GM12878 (cell line): ENCODE data around the gene ME3. TPM values are rescaled to one million over a fixed set of nuclear protein-coding genes. Genes with fewer than 3 reads are reported as not detected.

Source experiments
- ATAC-seq: fragments of 200-7000 bp; cut with Tn5 transposase; 3 replicates; pipeline ENCODE4 v1.9.1; 2020; ENCODE audit warnings: mild to moderate bottlenecking, moderate library complexity
- BruUV-seq: library from RNA; stranded (reverse); fragments of 400-500 nt; replicated peaks from 2 replicates; lab custom pipeline; 2021; lab: Mats Ljungman, UMichigan
- CTCF ChIA-PET: fragments of 300-600 bp; sonication (Branson Sonifier 250); formaldehyde crosslinking; extraction: SDS; loops from one replicate; lab custom pipeline; 2021; ENCODE audit warnings: inconsistent platforms; lab: Yijun Ruan, JAX
- POLR2A ChIA-PET: fragments of 350-600 bp; formaldehyde crosslinking; extraction: SDS; loops from one replicate; lab custom pipeline; 2021; ENCODE audit warnings: inconsistent platforms; lab: Charles Lee
- RAD21 ChIA-PET: fragments of 300-600 bp; sonication (Branson Sonifier 250); formaldehyde crosslinking; loops from one replicate; lab custom pipeline; 2023; ENCODE audit warnings: antibody characterized with exemption; ENCODE audit not compliant: unreplicated experiment; lab: Charles Lee
- SMC1A ChIA-PET: fragments of 300-600 bp; sonication (Branson Sonifier 250); formaldehyde crosslinking; loops from one replicate; lab custom pipeline; 2023; ENCODE audit not compliant: unreplicated experiment, uncharacterized antibody; lab: Charles Lee
- DNase-seq: peaks from one replicate; pipeline ENCODE4 v3.0.0-alpha.2; 2011; ENCODE audit warnings: low read depth, low spot score
- FAIRE-seq: peaks from 3 replicates; lab custom pipeline; 2011; peaks lifted over from hg19 to GRCh38; lab: Jason Lieb, UNC
- H2AFZ ChIP-seq: 2 replicates; pipeline ENCODE4 v1.6.0; 2011; ENCODE audit warnings: low read depth, low read length, control low read depth; ENCODE audit not compliant: control insufficient read depth
- H3K27ac ChIP-seq: 2 replicates; pipeline ENCODE4 v1.5.1; 2011; ENCODE audit warnings: control low read depth; ENCODE audit not compliant: control insufficient read depth, insufficient read depth
- H3K27me3 ChIP-seq, 2 experiments: replicated peaks in 1 of 2; 2 replicates each; pipeline versions ENCODE4 v1.6.0 to v1.6.1; 2011; ENCODE audit warnings: low read length in 1 of 2; ENCODE audit not compliant: control insufficient read depth in 2 of 2, insufficient read depth in 2 of 2
- H3K36me3 ChIP-seq, 2 experiments: 2 replicates each; pipeline ENCODE4 v1.5.1; 2011; ENCODE audit warnings: low read length in 1 of 2; ENCODE audit not compliant: control insufficient read depth in 2 of 2, insufficient read depth in 2 of 2
- H3K4me1 ChIP-seq: 2 replicates; pipeline ENCODE4 v1.6.1; 2011; ENCODE audit warnings: mild to moderate bottlenecking, low read length, moderate library complexity, mixed read lengths; ENCODE audit not compliant: control insufficient read depth, insufficient read depth
- H3K4me2 ChIP-seq: 2 replicates; pipeline ENCODE4 v1.6.0; 2011; ENCODE audit warnings: control low read depth; ENCODE audit not compliant: control insufficient read depth, insufficient read depth
- H3K4me3 ChIP-seq: fragments of 200-600 bp; sonication (generic); 2 replicates; pipeline ENCODE4 v1.5.1; 2016
- H3K79me2 ChIP-seq: 2 replicates; pipeline ENCODE4 v1.6.0; 2011; ENCODE audit warnings: low read length; ENCODE audit not compliant: control insufficient read depth, insufficient read depth
- H3K9ac ChIP-seq: 2 replicates; pipeline ENCODE4 v1.8.0; 2011; ENCODE audit warnings: low read length, control low read depth, mixed read lengths; ENCODE audit not compliant: control insufficient read depth, insufficient read depth
- H3K9me3 ChIP-seq: replicated peaks from 3 replicates; pipeline ENCODE4 v1.5.1; 2011; ENCODE audit warnings: mild to moderate bottlenecking, low read length; ENCODE audit not compliant: control insufficient read depth, insufficient read depth
- H4K20me1 ChIP-seq: 2 replicates; pipeline ENCODE4 v1.6.0; 2011; ENCODE audit not compliant: control insufficient read depth, insufficient read depth
- ATF7 ChIP-seq: fragments of 450-650 bp; IDR thresholded peaks from 2 replicates; pipeline ENCODE4 v1.6.1; 2016; ENCODE audit warnings: low read depth, mild to moderate bottlenecking
- CTCF ChIP-seq, 3 experiments: IDR thresholded peaks in 2 of 3; conservative IDR thresholded peaks in 1 of 3; 2 replicates each; pipeline ENCODE4 v1.5.1; 2011; ENCODE audit warnings: low read depth in 3 of 3, low read length in 3 of 3, mild to moderate bottlenecking in 3 of 3, control low read depth in 2 of 3, moderate library complexity in 2 of 3, inconsistent platforms in 1 of 3, mixed read lengths in 1 of 3; ENCODE audit not compliant: control insufficient read depth in 2 of 3, insufficient read depth in 1 of 3; ENCODE audit errors: extremely low read depth in 1 of 3
- GABPA ChIP-seq: IDR thresholded peaks from 2 replicates; pipeline ENCODE4 v1.6.1; 2014; ENCODE audit warnings: antibody characterized with exemption, low read depth, mild to moderate bottlenecking, inconsistent platforms
- HCFC1 ChIP-seq: fragments of 150-350 bp; IDR thresholded peaks from 2 replicates; pipeline ENCODE4 v1.6.1; 2014; ENCODE audit warnings: low read length
- PKNOX1 ChIP-seq: fragments of 450-650 bp; IDR thresholded peaks from 2 replicates; pipeline ENCODE4 v1.6.1; 2016; ENCODE audit warnings: mild to moderate bottlenecking
- RAD21 ChIP-seq: IDR thresholded peaks from 2 replicates; pipeline ENCODE4 v1.6.1; 2011; ENCODE audit warnings: mild to moderate bottlenecking, low read depth, low read length, moderate library complexity; ENCODE audit not compliant: insufficient read depth
- WGBS: methylation state at CpG from one replicate; pipeline ENCODE4 v1.1.6; 2016; ENCODE audit warnings: low lambda C conversion rate; ENCODE audit not compliant: insufficient replicate concordance, insufficient coverage; ENCODE audit errors: missing lambda C conversion rate; 5-methylcytosine and 5-hydroxymethylcytosine counted together
- in situ Hi-C: fragments of 300-500 bp; cut with MboI; formaldehyde crosslinking; loops from 9 replicates; pipeline ENCODE4 v1.14.3; 2018; ENCODE audit warnings: mixed read lengths
- intact Hi-C: fragments of 100-400 bp; cut with micrococcal nuclease; formaldehyde crosslinking; loops from one replicate; pipeline ENCODE4 v1.14.2; 2022; ENCODE audit not compliant: unreplicated experiment
- polyA plus RNA-seq, 11 experiments: library from polyadenylated mRNA; depleted of rRNA in 4 of 11; unstranded in 6 of 11; stranded (reverse) in 5 of 11; fragments of >200 nt; fragmentation: Nextera tagmentation in 4 of 11; fragmentation: Illumina TruSeq in 1 of 11; extraction: Ambion mirVana in 4 of 11; extraction: Trizol in 1 of 11; gene quantifications; 1 replicate in 1 of 11; 2 replicates in 10 of 11; pipeline versions ENCODE4 v1.2.1 to v1.2.3, GENCODE V29; 2011 to 2016; ENCODE audit warnings: inconsistent platforms in 2 of 11, missing spikeins in 2 of 11, low read depth in 1 of 11
- total RNA-seq, 4 experiments: library from RNA; depleted of rRNA in 3 of 4; stranded (reverse); fragments of >200 nt in 3 of 4; fragmentation: Illumina TruSeq in 1 of 4; extraction: Trizol in 1 of 4; gene quantifications; 2 replicates each; pipeline versions ENCODE4 v1.2.1 to v1.2.3, GENCODE V29; 2013 to 2021

Gene ME3
- total and polyA plus RNA-seq, 10 of the 15 experiments (the other 5 are each of a cell fraction or from before 2014, with no cell fraction given) = 0.06 to 0.40 (median 0.19) TPM; not detected in 2

DNA sequence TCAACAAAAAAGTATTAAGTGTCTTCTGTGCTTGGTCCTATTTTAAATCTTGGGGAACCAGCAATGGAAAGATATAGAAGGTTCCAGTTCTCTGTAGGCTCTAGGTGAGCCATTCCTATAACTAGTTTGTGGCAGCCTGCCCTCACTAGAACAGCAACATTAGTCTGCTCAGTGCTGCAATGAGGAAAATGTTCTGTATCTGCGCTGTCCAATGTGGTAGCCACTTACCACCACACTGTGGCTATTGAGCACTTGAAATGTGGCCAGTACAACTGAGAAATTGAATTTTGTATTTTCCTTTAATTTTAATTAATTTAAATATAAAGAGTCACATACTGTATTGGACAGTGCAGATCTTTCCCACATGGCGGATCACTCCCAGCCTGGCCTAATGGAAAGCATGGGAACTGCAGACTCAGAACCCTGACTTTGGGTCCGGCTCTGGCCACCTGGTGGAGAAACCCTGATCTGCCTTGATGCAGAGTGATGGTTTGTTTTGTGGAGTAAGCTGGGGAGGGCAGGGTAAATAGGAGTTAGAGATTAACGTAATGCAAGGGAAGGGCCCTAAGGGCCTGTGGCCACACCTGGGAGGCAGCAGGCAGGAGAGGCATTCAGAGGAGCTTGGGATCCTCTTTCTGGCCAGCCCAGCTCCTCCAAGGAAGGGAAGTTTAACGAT, 101.0 kb downstream of the ME3 start:
- WGBS = 57% methylated on average over 5 of the region's 5 CpGs
- no peak overlapping the region for H3K4me3 ChIP-seq
- H3K4me2 ChIP-seq = no peak overlapping the region
- no peaks in the 10 kb centered on the region for H4K20me1 ChIP-seq
- TF ChIP-seq CTCF (IDR thresholded peaks at IDR 0.05 in 2 of 3, conservative IDR thresholded peaks at IDR 0.05 in 1 of 3; ENCODE audit: control insufficient read depth in 2 of 3, extremely low read depth in 1 of 3, insufficient read depth in 1 of 3, low read depth in 3 of 3, low read length in 3 of 3) (peak; percentile 6 to 26 (median 20); a peak in 3 of 6 replicates), HCFC1 (no peak), ATF7 (no peak), GABPA (no peak), RAD21 (peak; percentile 20; the same call in 1 of the 2 replicates), PKNOX1 (no peak)
- TF ChIP-seq, all 136 proteins: peak for 2
- POLR2A ChIA-PET = no interaction called here
- in situ Hi-C loops (no loop called here), intact Hi-C loops (no loop called here)
- CTCF ChIA-PET = interaction anchor here (1.0 to 1.4 kb wide), 4 partner anchors 10 to 246 kb away, joined by 3 to 4 read pairs (median 4); no protein-coding TSS in a partner anchor
- Histone ChIP-seq H3K27me3 (peaks cover 0 to 2% of the 10 kb centered on the region in 2 experiments; a peak in 1 of 4 replicates), H3K79me2 (no peaks in the 10 kb centered on the region), H3K9me3 (no peaks in the 10 kb centered on the region), H3K36me3 (no peaks in the 10 kb centered on the region), H3K9ac (no peak overlapping the region), H3K4me1 (no peaks in the 10 kb centered on the region), H3K27ac (no peak overlapping the region), H2AFZ (no peak overlapping the region)
- RAD21 ChIA-PET = no interaction called here
- BruUV-seq = no TSS peak
- SMC1A ChIA-PET = interaction anchor here (1.0 kb wide), 1 partner anchor 115 kb away, joined by 3 read pairs; no protein-coding TSS in a partner anchor
- peak; percentile 78 for ATAC-seq
- DNase-seq = no peak
- no peak for FAIRE-seq
